Spleen (tissue), 11 donors: ENCODE measurements around the gene RSBN1. TPM values are rescaled to one million over a fixed set of nuclear protein-coding genes. Genes with fewer than 3 reads are reported as not detected.

Experiments used
- DNase-seq: peaks from one replicate; pipeline ENCODE4 v3.0.0-alpha.2; 2020
- H3K27ac ChIP-seq, 8 donors: fragments of 200-600 bp; sonication (generic) in 7 of 8; 1 replicate in 4 of 8; 2 replicates in 4 of 8; pipeline versions ENCODE4 v1.5.0 to v1.8.0; 2016 to 2021; ENCODE audit warnings: inconsistent platforms in 4 of 8, mild to moderate bottlenecking in 4 of 8, moderate library complexity in 1 of 8
- H3K27me3 ChIP-seq, 7 donors: fragments of 200-600 bp; sonication (generic) in 6 of 7; replicated peaks in 1 of 7; 1 replicate in 4 of 7; 2 replicates in 3 of 7; pipeline versions ENCODE4 v1.5.0 to v1.8.0; 2016 to 2021; ENCODE audit warnings: inconsistent platforms in 3 of 7, mild to moderate bottlenecking in 1 of 7
- H3K36me3 ChIP-seq, 6 donors: fragments of 200-600 bp; sonication (generic) in 5 of 6; 1 replicate in 4 of 6; 2 replicates in 2 of 6; pipeline versions ENCODE4 v1.5.0 to v1.8.0; 2016 to 2021; ENCODE audit warnings: inconsistent platforms in 2 of 6
- H3K4me1 ChIP-seq, 6 donors: fragments of 200-600 bp; sonication (generic) in 5 of 6; 1 replicate in 3 of 6; 2 replicates in 3 of 6; pipeline versions ENCODE4 v1.5.0 to v1.8.0; 2016 to 2021; ENCODE audit warnings: inconsistent platforms in 3 of 6
- H3K4me3 ChIP-seq, 8 donors: fragments of 200-600 bp; sonication (generic) in 7 of 8; 1 replicate in 4 of 8; 2 replicates in 4 of 8; pipeline versions ENCODE4 v1.5.0 to v1.8.0; 2016 to 2021; ENCODE audit warnings: inconsistent platforms in 4 of 8, mild to moderate bottlenecking in 4 of 8, moderate library complexity in 2 of 8
- H3K9me3 ChIP-seq, 8 donors: fragments of 200-600 bp; sonication (generic) in 7 of 8; 1 replicate in 4 of 8; 2 replicates in 4 of 8; pipeline versions ENCODE4 v1.5.0 to v1.8.0; 2016 to 2021; ENCODE audit warnings: inconsistent platforms in 4 of 8
- CTCF ChIP-seq, 11 experiments: fragments of 200-600 bp in 7 of 11; fragments of 450-650 bp in 4 of 11; sonication (generic) in 4 of 11; IDR thresholded peaks in 8 of 11; conservative IDR thresholded peaks in 3 of 11; 1 replicate in 7 of 11; 2 replicates in 4 of 11; pipeline versions ENCODE4 v1.4.0 to v1.8.0; 2016 to 2021; ENCODE audit warnings: antibody characterized with exemption in 11 of 11, inconsistent platforms in 4 of 11, mild to moderate bottlenecking in 1 of 11
- POLR2A ChIP-seq, 3 donors: fragments of 450-650 bp; IDR thresholded peaks; one replicate each; pipeline ENCODE4 v1.5.1; 2017; ENCODE audit warnings: antibody characterized with exemption in 3 of 3, mild to moderate bottlenecking in 1 of 3
- POLR2AphosphoS5 ChIP-seq, 3 donors: sonication (generic); formaldehyde crosslinking; IDR thresholded peaks; one replicate each; pipeline ENCODE4 v1.5.1; 2017; ENCODE audit warnings: antibody characterized with exemption in 3 of 3
- WGBS, 5 donors: extraction: QIAGEN DNeasy Blood & Tissue Kit in 3 of 5; methylation state at CpG; one replicate each; pipeline versions ENCODE4 v1.1.5 to v1.1.7; 2013 to 2018; 5-methylcytosine and 5-hydroxymethylcytosine counted together
- intact Hi-C: fragments of 100-400 bp; cut with DNase I; formaldehyde crosslinking; loops from one replicate; pipeline ENCODE4 v1.15.0; 2023; ENCODE audit warnings: low total_unique reads
- polyA plus RNA-seq, 3 donors: library from polyadenylated mRNA; stranded (reverse); fragments of 200-250 nt; gene quantifications; one replicate each; pipeline ENCODE4 v1.2.1, GENCODE V29; 2013
- total RNA-seq, 7 donors: library from RNA; depleted of rRNA in 3 of 7; stranded (reverse); fragments of >200 nt in 3 of 7; fragmentation: NEBNext Ultra II Directional in 4 of 7; extraction: Animal tissue kit (Norgen Biotek cat#: 25700) in 4 of 7; gene quantifications; one replicate each; pipeline versions ENCODE4 v1.1.0 to v1.2.1, GENCODE V29; 2016 to 2021
- donor health status: healthy with polysubstance abuse.
- donor health status: DM: no; HTN: no; CAD: no; lungs with moderate emphysema.
- donor health status: DM: no; HTN: no; CAD: no.
- donor health status: Bipolar disorder and iron deficiency.
- donor health status: healthy.
- donor health status: DM: no; HTN: no; CAD: no.
- donor health status: DM: yes; HTN: yes; CAD: no.

Gene RSBN1
- total and polyA plus RNA-seq, 10 donors: 5.4 to 34.0 (median 25.7) TPM

- DNase-seq: no peak
- 55 to 100% (median 96%) methylated on average over 1 of the region's 1 CpG for WGBS, 5 donors
- H3K27me3 ChIP-seq: no peaks in the 10 kb centered on the region
- no peak overlapping the region for H3K4me3 ChIP-seq
- peak overlapping the region in 2 of 8 donors; percentile 14 to 21 for H3K27ac ChIP-seq
- H3K4me1 ChIP-seq: peaks cover 0 to 18% (median 8%) of the 10 kb centered on the region in 6 donors
- peaks cover 0 to 66% (median 37%) of the 10 kb centered on the region in 6 donors for H3K36me3 ChIP-seq
- no peaks in the 10 kb centered on the region for H3K9me3 ChIP-seq
- TF ChIP-seq CTCF (IDR thresholded peaks at IDR 0.05 in 8 of 11, conservative IDR thresholded peaks at IDR 0.05 in 3 of 11) (no peak), POLR2A (IDR thresholded peaks at IDR 0.05) (no peak), POLR2AphosphoS5 (IDR thresholded peaks at IDR 0.05) (no peak)
- intact Hi-C loops: loop anchor here (10.0 kb wide), 1 partner anchor 46 kb away; the partner anchor contains the start of gene RSBN1
Measured at GRCh38 chr1:113768916-113769600, 43.2 kb downstream of the RSBN1 start.

GRCh38 chr1:113765306-113766230 lies 46.7 kb downstream of the RSBN1 start:
- intact Hi-C loops: loop anchor here (10.0 kb wide), 1 partner anchor 49 kb away; the partner anchor contains the start of gene RSBN1
- Histone ChIP-seq H3K4me3 (no peak overlapping the region), H3K9me3 (no peaks in the 10 kb centered on the region), H3K4me1 (peaks cover 0 to 21% (median 8%) of the 10 kb centered on the region in 6 donors), H3K27me3 (no peaks in the 10 kb centered on the region), H3K36me3 (peaks cover 0 to 54% (median 31%) of the 10 kb centered on the region in 6 donors), H3K27ac (no peak overlapping the region)
- WGBS, 5 donors: 91 to 96% (median 93%) methylated on average over 2 of the region's 2 CpGs
- no peak for DNase-seq
- TF ChIP-seq POLR2AphosphoS5 (IDR thresholded peaks at IDR 0.05): no peak
- no peak for TF ChIP-seq CTCF (IDR thresholded peaks at IDR 0.05 in 8 of 11, conservative IDR thresholded peaks at IDR 0.05 in 3 of 11)
- TF ChIP-seq POLR2A (IDR thresholded peaks at IDR 0.05): no peak

GRCh38 chr1:113763661-113764060 lies 48.6 kb downstream of the RSBN1 start:
- Histone ChIP-seq H3K36me3 (peaks cover 0 to 54% (median 31%) of the 10 kb centered on the region in 6 donors), H3K9me3 (no peaks in the 10 kb centered on the region), H3K4me1 (peaks cover 0 to 14% (median 7%) of the 10 kb centered on the region in 6 donors), H3K27ac (no peak overlapping the region), H3K4me3 (no peak overlapping the region), H3K27me3 (no peaks in the 10 kb centered on the region)
- intact Hi-C loops: loop anchor here (10.0 kb wide), 1 partner anchor 51 kb away; the partner anchor contains the start of gene RSBN1
- 89 to 100% (median 92%) methylated on average over 2 of the region's 2 CpGs for WGBS, 5 donors
- no peak for TF ChIP-seq POLR2A (IDR thresholded peaks at IDR 0.05)
- TF ChIP-seq CTCF (IDR thresholded peaks at IDR 0.05 in 8 of 11, conservative IDR thresholded peaks at IDR 0.05 in 3 of 11): no peak
- no peak for TF ChIP-seq POLR2AphosphoS5 (IDR thresholded peaks at IDR 0.05)
- DNase-seq: no peak
